ENCODE measurements around the gene SUGCT.
"Not testable (repeated sequence)": the region's sequence is repeated elsewhere in the genome, so short reads cannot be mapped to it uniquely, and the experiment has no call there.

Gene SUGCT

GRCh38 chr7:40332516-40332915, 197.7 kb downstream of the SUGCT start:
- DNase-seq = no peak

GRCh38 chr7:40341836-40342235, 207.0 kb downstream of the SUGCT start:
- no peak for DNase-seq

GRCh38 chr7:40346554-40346953, 211.7 kb downstream of the SUGCT start:
- DNase-seq = no peak

GRCh38 chr7:40348126-40348728, 213.4 kb downstream of the SUGCT start:
- no peak for DNase-seq

- DNase-seq = no peak
Observed at GRCh38 chr7:40350100-40350499, 215.3 kb downstream of the SUGCT start.

GRCh38 chr7:40354711-40355110, 219.9 kb downstream of the SUGCT start:
- DNase-seq = no peak

GRCh38 chr7:40356312-40356711, 221.5 kb downstream of the SUGCT start:
- no peak for DNase-seq

- no peak for DNase-seq
Observed at GRCh38 chr7:40356871-40357709, 222.3 kb downstream of the SUGCT start.

GRCh38 chr7:40369641-40370277, 235.0 kb downstream of the SUGCT start:
- DNase-seq = peak in 1 of 2 experiments; percentile 21

GRCh38 chr7:40371806-40372440, 237.1 kb downstream of the SUGCT start:
- DNase-seq = no peak

GRCh38 chr7:40374575-40374974, 239.8 kb downstream of the SUGCT start:
- DNase-seq = no peak

- no peak for DNase-seq
Observed at GRCh38 chr7:40380111-40380510, 245.3 kb downstream of the SUGCT start.

GRCh38 chr7:40382145-40382544, 247.3 kb downstream of the SUGCT start:
- DNase-seq = no peak

- DNase-seq = no peak
Observed at GRCh38 chr7:40393660-40394059, 258.9 kb downstream of the SUGCT start.

- no peak for DNase-seq
Observed at GRCh38 chr7:40394400-40394799, 259.6 kb downstream of the SUGCT start.

- no peak for DNase-seq
Observed at GRCh38 chr7:40400525-40400924, 265.7 kb downstream of the SUGCT start.

GRCh38 chr7:40401406-40401805, 266.6 kb downstream of the SUGCT start:
- no peak for DNase-seq

- no peak for DNase-seq
Observed at GRCh38 chr7:40402661-40403060, 267.9 kb downstream of the SUGCT start.

GRCh38 chr7:40403703-40404476, 269.1 kb downstream of the SUGCT start:
- DNase-seq = no peak

- DNase-seq = no peak
Observed at GRCh38 chr7:40405991-40406390, 271.2 kb downstream of the SUGCT start.

GRCh38 chr7:40412323-40412722, 277.5 kb downstream of the SUGCT start:
- no peak for DNase-seq

GRCh38 chr7:40414704-40415103, 279.9 kb downstream of the SUGCT start:
- not testable (repeated sequence) for DNase-seq

GRCh38 chr7:40418448-40418847, 283.6 kb downstream of the SUGCT start:
- DNase-seq = no peak

Measured in Kasumi-1 (cell line).